ENCODE data around the gene RAP1A.

Gene RAP1A

DNA sequence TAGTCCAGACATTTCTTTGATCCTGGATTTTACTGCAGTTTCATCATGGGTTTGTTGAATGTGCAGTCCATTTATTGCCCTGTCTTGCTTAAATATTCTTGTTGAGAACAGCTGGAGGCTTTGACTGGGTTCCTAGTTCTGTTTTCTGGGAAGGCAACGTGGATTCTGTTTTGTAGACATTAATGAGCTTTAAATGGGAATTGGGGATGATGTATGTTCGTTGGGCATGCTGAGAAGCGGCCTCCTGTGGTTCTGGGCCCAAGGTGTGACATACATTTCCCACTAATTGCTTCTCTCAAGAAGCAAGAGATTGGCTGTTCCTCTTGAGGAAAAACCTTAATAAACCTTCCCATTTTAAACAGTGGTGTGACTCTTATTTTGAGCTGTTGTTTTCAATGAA is 96.7 kb downstream of the RAP1A start:
- Histone ChIP-seq H4K20me1 (ENCODE audit: insufficient read depth, low read length) (no peaks in the 10 kb centered on the region), H3K79me2 (ENCODE audit: insufficient read depth, low read length) (no peaks in the 10 kb centered on the region), H3K9me2 (ENCODE audit: low read depth, low read length) (no peaks in the 10 kb centered on the region), H3K27me3 (ENCODE audit: insufficient read depth, low read length) (no peaks in the 10 kb centered on the region), H3K9ac (ENCODE audit: low read length) (no peak overlapping the region), H2AFZ (ENCODE audit: low read length) (no peak overlapping the region), H3K36me3 (ENCODE audit: insufficient read depth, low read length) (peaks cover 12% of the 10 kb centered on the region), H3K27ac (ENCODE audit: low read depth, low read length, poor library complexity, severe bottlenecking) (no peak overlapping the region), H3K4me2 (ENCODE audit: low read length) (no peak overlapping the region), H3K9me3 (ENCODE audit: low read length) (no peaks in the 10 kb centered on the region), H3K4me1 (ENCODE audit: insufficient read depth, low read length, severe bottlenecking) (no peaks in the 10 kb centered on the region), H3K4me3 (ENCODE audit: low read depth, low read length, poor library complexity, severe bottlenecking) (no peak overlapping the region), H3F3A (ENCODE audit: insufficient read depth, low read length) (0 out of 2 replicates have a peak, but pooled peaks cover 3% of the 10 kb centered on the region)
- TF ChIP-seq EZH2 (IDR thresholded peaks at IDR 0.05; ENCODE audit: borderline replicate concordance, low read length), result no peak
- TF ChIP-seq, protein P1, sequence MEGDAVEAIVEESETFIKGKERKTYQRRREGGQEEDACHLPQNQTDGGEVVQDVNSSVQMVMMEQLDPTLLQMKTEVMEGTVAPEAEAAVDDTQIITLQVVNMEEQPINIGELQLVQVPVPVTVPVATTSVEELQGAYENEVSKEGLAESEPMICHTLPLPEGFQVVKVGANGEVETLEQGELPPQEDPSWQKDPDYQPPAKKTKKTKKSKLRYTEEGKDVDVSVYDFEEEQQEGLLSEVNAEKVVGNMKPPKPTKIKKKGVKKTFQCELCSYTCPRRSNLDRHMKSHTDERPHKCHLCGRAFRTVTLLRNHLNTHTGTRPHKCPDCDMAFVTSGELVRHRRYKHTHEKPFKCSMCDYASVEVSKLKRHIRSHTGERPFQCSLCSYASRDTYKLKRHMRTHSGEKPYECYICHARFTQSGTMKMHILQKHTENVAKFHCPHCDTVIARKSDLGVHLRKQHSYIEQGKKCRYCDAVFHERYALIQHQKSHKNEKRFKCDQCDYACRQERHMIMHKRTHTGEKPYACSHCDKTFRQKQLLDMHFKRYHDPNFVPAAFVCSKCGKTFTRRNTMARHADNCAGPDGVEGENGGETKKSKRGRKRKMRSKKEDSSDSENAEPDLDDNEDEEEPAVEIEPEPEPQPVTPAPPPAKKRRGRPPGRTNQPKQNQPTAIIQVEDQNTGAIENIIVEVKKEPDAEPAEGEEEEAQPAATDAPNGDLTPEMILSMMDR (IDR thresholded peaks at IDR 0.05; ENCODE audit: low read length), result no peak

DNA sequence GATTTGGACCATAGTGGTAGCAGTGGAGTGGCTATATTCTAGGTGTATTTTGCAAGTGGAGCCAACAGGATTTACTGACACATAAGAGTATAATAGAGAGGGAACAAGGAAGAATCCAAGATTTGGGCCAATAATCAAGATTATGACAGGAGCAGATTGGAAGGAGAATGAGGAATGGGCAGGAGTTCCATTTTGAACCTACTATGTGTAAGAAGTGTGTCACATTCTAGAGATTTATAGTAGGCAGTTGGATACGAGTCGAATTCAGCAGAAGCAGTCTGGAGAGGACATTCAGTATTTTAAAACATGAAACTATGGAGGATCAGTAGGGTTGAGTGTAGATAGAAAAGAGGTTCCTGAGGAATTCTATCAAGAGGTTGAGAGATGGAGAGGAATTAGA is 97.9 kb downstream of the RAP1A start:
- 0 out of 2 replicates have a peak, but pooled peaks cover 3% of the 10 kb centered on the region for H3F3A ChIP-seq (ENCODE audit: insufficient read depth, low read length)
- H3K4me2 ChIP-seq (ENCODE audit: low read length), result no peak overlapping the region
- no peaks in the 10 kb centered on the region for H4K20me1 ChIP-seq (ENCODE audit: insufficient read depth, low read length)
- H3K9me3 ChIP-seq (ENCODE audit: low read length), result no peaks in the 10 kb centered on the region
- H3K9ac ChIP-seq (ENCODE audit: low read length), result no peak overlapping the region
- no peak overlapping the region for H2AFZ ChIP-seq (ENCODE audit: low read length)
- H3K27ac ChIP-seq (ENCODE audit: low read depth, low read length, poor library complexity, severe bottlenecking), result no peak overlapping the region
- H3K79me2 ChIP-seq (ENCODE audit: insufficient read depth, low read length), result no peaks in the 10 kb centered on the region
- H3K27me3 ChIP-seq (ENCODE audit: insufficient read depth, low read length), result no peaks in the 10 kb centered on the region; the same call in 1 of the 2 replicates
- no peak overlapping the region for H3K4me3 ChIP-seq (ENCODE audit: low read depth, low read length, poor library complexity, severe bottlenecking)
- TF ChIP-seq EZH2 (IDR thresholded peaks at IDR 0.05; ENCODE audit: borderline replicate concordance, low read length), result no peak
- TF ChIP-seq, protein P1 (IDR thresholded peaks at IDR 0.05; ENCODE audit: low read length), result no peak
- H3K36me3 ChIP-seq (ENCODE audit: insufficient read depth, low read length), result peaks cover 12% of the 10 kb centered on the region
- no peaks in the 10 kb centered on the region for H3K9me2 ChIP-seq (ENCODE audit: low read depth, low read length)
- no peaks in the 10 kb centered on the region for H3K4me1 ChIP-seq (ENCODE audit: insufficient read depth, low read length, severe bottlenecking)

DNA sequence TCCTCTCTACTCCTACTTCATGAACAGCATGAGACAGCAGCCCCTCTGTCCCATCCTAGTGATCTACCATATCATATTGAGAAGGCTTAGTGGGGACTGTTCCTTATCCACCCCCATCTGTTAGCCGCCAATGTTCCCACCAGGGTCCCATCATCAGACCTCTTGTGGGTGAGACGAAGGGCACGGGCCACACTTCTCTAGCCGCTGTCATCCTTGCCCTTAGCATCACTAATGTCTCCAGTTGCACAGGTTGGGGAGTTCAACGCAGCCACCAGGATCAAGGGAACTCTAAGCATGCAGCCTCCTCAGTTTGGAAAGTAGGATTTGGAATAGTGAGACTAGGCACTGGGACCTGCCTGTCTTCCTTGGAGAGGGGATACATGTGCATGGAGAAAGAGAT is 99.5 kb downstream of the RAP1A start:
- H3K36me3 ChIP-seq (ENCODE audit: insufficient read depth, low read length), result peaks cover 12% of the 10 kb centered on the region
- H3K27me3 ChIP-seq (ENCODE audit: insufficient read depth, low read length), result no peaks in the 10 kb centered on the region; the same call in 1 of the 2 replicates
- no peak overlapping the region for H3K4me3 ChIP-seq (ENCODE audit: low read depth, low read length, poor library complexity, severe bottlenecking)
- TF ChIP-seq EZH2 (IDR thresholded peaks at IDR 0.05; ENCODE audit: borderline replicate concordance, low read length), result no peak
- TF ChIP-seq, protein P1 (IDR thresholded peaks at IDR 0.05; ENCODE audit: low read length), result no peak
- no peaks in the 10 kb centered on the region for H4K20me1 ChIP-seq (ENCODE audit: insufficient read depth, low read length)
- no peak overlapping the region for H2AFZ ChIP-seq (ENCODE audit: low read length)
- H3K79me2 ChIP-seq (ENCODE audit: insufficient read depth, low read length), result no peaks in the 10 kb centered on the region
- H3K4me1 ChIP-seq (ENCODE audit: insufficient read depth, low read length, severe bottlenecking), result no peaks in the 10 kb centered on the region
- no peak overlapping the region for H3K4me2 ChIP-seq (ENCODE audit: low read length)
- no peaks in the 10 kb centered on the region for H3K9me3 ChIP-seq (ENCODE audit: low read length)
- no peaks in the 10 kb centered on the region for H3F3A ChIP-seq (ENCODE audit: insufficient read depth, low read length)
- H3K27ac ChIP-seq (ENCODE audit: low read depth, low read length, poor library complexity, severe bottlenecking), result no peak overlapping the region
- H3K9me2 ChIP-seq (ENCODE audit: low read depth, low read length), result no peaks in the 10 kb centered on the region
- no peak overlapping the region for H3K9ac ChIP-seq (ENCODE audit: low read length)

Measured in OCI-LY1 (cell line).